GM11168 (cell line): ENCODE results near the gene TCERG1.

Experiments
- in situ Hi-C: fragments of 300-500 bp; cut with MboI; formaldehyde crosslinking; loops from one replicate; pipeline ENCODE4 v1.12.0; 2022; ENCODE audit warnings: low sequenced_read_pairs; ENCODE audit not compliant: unreplicated experiment

The TCERG1 gene

GRCh38 chr5:146446861-146447733 is at the start of gene TCERG1:
Gene TCERG1, plus strand, starts transcription at chr5:146447333. Its CDS starts 17 bp downstream, at chr5:146447350.
- in situ Hi-C loops: loop anchor here (25.0 kb wide), 1 partner anchor 310 kb away; no protein-coding TSS in a partner anchor

GRCh38 chr5:146398826-146399225 is 48.3 kb upstream of the TCERG1 start:
- in situ Hi-C loops: no loop called here

GRCh38 chr5:146399481-146399880 is 47.7 kb upstream of the TCERG1 start:
- in situ Hi-C loops: no loop called here

- in situ Hi-C loops: no loop called here
Measured at GRCh38 chr5:146400201-146400600, 46.9 kb upstream of the TCERG1 start.

- in situ Hi-C loops: no loop called here
Measured at GRCh38 chr5:146401021-146401420, 46.1 kb upstream of the TCERG1 start.

- in situ Hi-C loops: no loop called here
Measured at GRCh38 chr5:146402949-146403348, 44.2 kb upstream of the TCERG1 start.

GRCh38 chr5:146409054-146409671 is 38.0 kb upstream of the TCERG1 start:
- in situ Hi-C loops: no loop called here

- in situ Hi-C loops: no loop called here
Measured at GRCh38 chr5:146410272-146410671, 36.9 kb upstream of the TCERG1 start.

GRCh38 chr5:146419696-146420095 is 27.4 kb upstream of the TCERG1 start:
- in situ Hi-C loops: no loop called here

- in situ Hi-C loops: loop anchor here (25.0 kb wide), 1 partner anchor 288 kb away; no protein-coding TSS in a partner anchor
Measured at GRCh38 chr5:146425023-146425422, 22.1 kb upstream of the TCERG1 start.

GRCh38 chr5:146426305-146426704 is 20.8 kb upstream of the TCERG1 start:
- in situ Hi-C loops: loop anchor here (25.0 kb wide), 1 partner anchor 289 kb away; no protein-coding TSS in a partner anchor

GRCh38 chr5:146426853-146427618 is 20.1 kb upstream of the TCERG1 start:
- in situ Hi-C loops: loop anchor here (25.0 kb wide), 1 partner anchor 290 kb away; no protein-coding TSS in a partner anchor

GRCh38 chr5:146427619-146427997 is 19.5 kb upstream of the TCERG1 start:
- in situ Hi-C loops: loop anchor here (25.0 kb wide), 1 partner anchor 290 kb away; no protein-coding TSS in a partner anchor

- in situ Hi-C loops: loop anchor here (25.0 kb wide), 1 partner anchor 291 kb away; no protein-coding TSS in a partner anchor
Measured at GRCh38 chr5:146428658-146429057, 18.5 kb upstream of the TCERG1 start.

- in situ Hi-C loops: loop anchor here (25.0 kb wide), 1 partner anchor 303 kb away; no protein-coding TSS in a partner anchor
Measured at GRCh38 chr5:146440353-146440752, 6.8 kb upstream of the TCERG1 start.

- in situ Hi-C loops: loop anchor here (25.0 kb wide), 1 partner anchor 304 kb away; no protein-coding TSS in a partner anchor
Measured at GRCh38 chr5:146440870-146441495, 6.2 kb upstream of the TCERG1 start.

- in situ Hi-C loops: loop anchor here (25.0 kb wide), 1 partner anchor 305 kb away; no protein-coding TSS in a partner anchor
Measured at GRCh38 chr5:146441896-146442295, 5.2 kb upstream of the TCERG1 start.

- in situ Hi-C loops: loop anchor here (25.0 kb wide), 1 partner anchor 311 kb away; no protein-coding TSS in a partner anchor
Measured at GRCh38 chr5:146447734-146448380, 724 bp downstream of the TCERG1 start.
